GM23338 (cell line): Measurements from ENCODE around the gene EID2. TPM values are rescaled to one million over a fixed set of nuclear protein-coding genes. Genes with fewer than 3 reads are reported as not detected.

ENCODE experiments used
- ATAC-seq: fragments of 200-7000 bp; cut with Tn5 transposase; 3 replicates; pipeline ENCODE4 v1.9.1; 2020
- DNase-seq: peaks from one replicate; pipeline ENCODE4 v3.0.0-alpha.2; 2015; ENCODE audit warnings: low spot score
- H2AFZ ChIP-seq: fragments of 200-600 bp; sonication (generic); 2 replicates; pipeline ENCODE4 v1.8.0; 2016; ENCODE audit warnings: antibody characterized with exemption, mild to moderate bottlenecking, moderate library complexity
- H3F3A ChIP-seq: fragments of 200-600 bp; sonication (generic); replicated peaks from 2 replicates; pipeline ENCODE4 v1.8.0; 2017; ENCODE audit warnings: antibody characterized with exemption, mixed run types, low read depth
- H3K27ac ChIP-seq: fragments of 200-600 bp; sonication (generic); 2 replicates; pipeline ENCODE4 v1.6.1; 2016; ENCODE audit warnings: low read depth
- H3K27me3 ChIP-seq: fragments of 200-600 bp; sonication (generic); 2 replicates; pipeline ENCODE4 v1.8.0; 2016; ENCODE audit warnings: mild to moderate bottlenecking, mixed run types, moderate library complexity; ENCODE audit not compliant: insufficient read depth
- H3K36me3 ChIP-seq: fragments of 200-600 bp; sonication (generic); 2 replicates; pipeline ENCODE4 v1.8.0; 2016; ENCODE audit warnings: mild to moderate bottlenecking; ENCODE audit not compliant: insufficient read depth
- H3K4me1 ChIP-seq: fragments of 200-600 bp; sonication (generic); 2 replicates; pipeline ENCODE4 v1.8.0; 2016; ENCODE audit warnings: mild to moderate bottlenecking, moderate library complexity; ENCODE audit not compliant: insufficient read depth
- H3K4me2 ChIP-seq: fragments of 200-600 bp; sonication (generic); 2 replicates; pipeline ENCODE4 v1.7.1; 2017; ENCODE audit warnings: mixed run types
- H3K4me3 ChIP-seq: fragments of 200-600 bp; sonication (generic); 2 replicates; pipeline ENCODE4 v1.6.1; 2016; ENCODE audit warnings: mixed run types
- H3K79me2 ChIP-seq: fragments of 200-600 bp; sonication (generic); replicated peaks from 2 replicates; pipeline ENCODE4 v1.8.0; 2017; ENCODE audit warnings: mild to moderate bottlenecking; ENCODE audit not compliant: insufficient read depth
- H3K9me2 ChIP-seq: fragments of 200-600 bp; sonication (generic); 2 replicates; pipeline ENCODE4 v1.8.0; 2017; ENCODE audit not compliant: insufficient read depth
- H4K20me1 ChIP-seq: fragments of 200-600 bp; sonication (generic); replicated peaks from 2 replicates; pipeline ENCODE4 v1.8.0; 2017; ENCODE audit warnings: mild to moderate bottlenecking; ENCODE audit not compliant: insufficient read depth
- H3K27ac Mint-ChIP-seq: 2 replicates; pipeline ENCODE4 v1.8.0; 2020; ENCODE audit warnings: inconsistent platforms, mild to moderate bottlenecking, moderate library complexity, mixed read lengths
- H3K27me3 Mint-ChIP-seq: 3 replicates; pipeline ENCODE4 v1.8.0; 2022; ENCODE audit warnings: low read depth, mild to moderate bottlenecking, moderate library complexity, mixed read lengths, inconsistent platforms; ENCODE audit not compliant: insufficient read depth, poor library complexity
- H3K36me3 Mint-ChIP-seq: 3 replicates; pipeline ENCODE4 v1.8.0; 2021; ENCODE audit warnings: low read depth, mild to moderate bottlenecking, inconsistent platforms, moderate library complexity, mixed read lengths
- H3K4me1 Mint-ChIP-seq: 3 replicates; pipeline ENCODE4 v1.8.0; 2020; ENCODE audit warnings: mild to moderate bottlenecking, inconsistent platforms, mixed read lengths
- H3K4me3 Mint-ChIP-seq: 3 replicates; pipeline ENCODE4 v1.8.0; 2021; ENCODE audit warnings: moderate library complexity, mild to moderate bottlenecking, inconsistent platforms, mixed read lengths
- H3K9me3 Mint-ChIP-seq: 3 replicates; pipeline ENCODE4 v1.8.0; 2020; ENCODE audit warnings: moderate library complexity, mild to moderate bottlenecking, inconsistent platforms, mixed read lengths
- CREB1 ChIP-seq: fragments of 250-450 bp; sonication (Bioruptor Pico); IDR thresholded peaks from 2 replicates; pipeline ENCODE4 v1.5.0; 2020; ENCODE audit warnings: low read depth, mild to moderate bottlenecking, moderate library complexity
- CTCF ChIP-seq, 2 experiments: fragments of 200-600 bp in 1 of 2; sonication (generic) in 1 of 2; conservative IDR thresholded peaks; 2 replicates each; pipeline versions ENCODE4 v1.5.1 to v1.6.1; 2016 to 2017; ENCODE audit warnings: antibody characterized with exemption in 2 of 2, low read depth in 2 of 2, mild to moderate bottlenecking in 2 of 2, moderate library complexity in 1 of 2
- EZH2 ChIP-seq: fragments of 200-600 bp; sonication (generic); IDR thresholded peaks from one replicate; pipeline ENCODE4 v1.8.0; 2017; ENCODE audit warnings: antibody characterized with exemption, mild to moderate bottlenecking, low read depth; ENCODE audit not compliant: unreplicated experiment
- EZH2phosphoT487 ChIP-seq: fragments of 200-600 bp; sonication (generic); IDR thresholded peaks from one replicate; pipeline ENCODE4 v1.8.1; 2018; ENCODE audit warnings: antibody characterized with exemption; ENCODE audit not compliant: unreplicated experiment
- JUNB ChIP-seq: IDR thresholded peaks from one replicate; pipeline ENCODE4 v1.6.1; 2016; ENCODE audit warnings: antibody characterized with exemption; ENCODE audit not compliant: unreplicated experiment
- NANOG ChIP-seq: IDR thresholded peaks from 2 replicates; pipeline ENCODE4 v1.6.1; 2016; ENCODE audit warnings: antibody characterized with exemption, borderline replicate concordance
- POLR2AphosphoS5 ChIP-seq: IDR thresholded peaks from 2 replicates; pipeline ENCODE4 v1.6.1; 2016; ENCODE audit warnings: antibody characterized with exemption, low read depth
- REST ChIP-seq: IDR thresholded peaks from one replicate; pipeline ENCODE4 v1.6.1; 2018; ENCODE audit warnings: antibody characterized with exemption; ENCODE audit not compliant: unreplicated experiment
- STAT1 ChIP-seq: IDR thresholded peaks from one replicate; pipeline ENCODE4 v1.6.1; 2016; ENCODE audit warnings: antibody characterized with exemption; ENCODE audit not compliant: unreplicated experiment
- ZNF114 ChIP-seq: fragments of 250-450 bp; sonication (Bioruptor Pico); IDR thresholded peaks from 2 replicates; pipeline ENCODE4 v1.5.0; 2020; ENCODE audit warnings: mild to moderate bottlenecking, moderate library complexity
- ZNF331 ChIP-seq: fragments of 250-450 bp; sonication (Bioruptor Pico); IDR thresholded peaks from 2 replicates; pipeline ENCODE4 v1.5.0; 2020; ENCODE audit warnings: low read depth, mild to moderate bottlenecking, moderate library complexity
- polyA plus RNA-seq: library from polyadenylated mRNA; unstranded; fragments of >200 nt; fragmentation: Nextera tagmentation; extraction: Ambion mirVana; gene quantifications from 2 replicates; pipeline ENCODE4 v1.2.1, GENCODE V29; 2016
- total RNA-seq: library from RNA; depleted of rRNA; stranded (reverse); fragments of >200 nt; shearing (Covaris generic); gene quantifications from 2 replicates; pipeline ENCODE4 v1.2.3, GENCODE V29; 2014
- TF ChIP-seq, protein P1 (sequence below): fragments of 250-450 bp; sonication (Bioruptor Pico); IDR thresholded peaks from 2 replicates; pipeline ENCODE4 v1.5.0; 2020; ENCODE audit warnings: mild to moderate bottlenecking, moderate library complexity
- TF ChIP-seq, protein P2 (sequence below): IDR thresholded peaks from 2 replicates; pipeline ENCODE4 v1.6.1; 2016; ENCODE audit warnings: antibody characterized with exemption

Gene EID2
- total and polyA plus RNA-seq, 2 experiments from 2014 or later, result 24.4 to 25.2 TPM

- TF ChIP-seq STAT1 (no peak), CREB1 (no peak), POLR2AphosphoS5 (no peak), ZNF331 (CRISPR knock-in tag) (no peak), ZNF114 (CRISPR knock-in tag) (no peak), JUNB (no peak), EZH2 (no peak), EZH2phosphoT487 (no peak), REST (no peak), NANOG (no peak), CTCF (conservative IDR thresholded peaks at IDR 0.05; ENCODE audit: low read depth in 2 of 2) (no peak)
- TF ChIP-seq, protein P1, sequence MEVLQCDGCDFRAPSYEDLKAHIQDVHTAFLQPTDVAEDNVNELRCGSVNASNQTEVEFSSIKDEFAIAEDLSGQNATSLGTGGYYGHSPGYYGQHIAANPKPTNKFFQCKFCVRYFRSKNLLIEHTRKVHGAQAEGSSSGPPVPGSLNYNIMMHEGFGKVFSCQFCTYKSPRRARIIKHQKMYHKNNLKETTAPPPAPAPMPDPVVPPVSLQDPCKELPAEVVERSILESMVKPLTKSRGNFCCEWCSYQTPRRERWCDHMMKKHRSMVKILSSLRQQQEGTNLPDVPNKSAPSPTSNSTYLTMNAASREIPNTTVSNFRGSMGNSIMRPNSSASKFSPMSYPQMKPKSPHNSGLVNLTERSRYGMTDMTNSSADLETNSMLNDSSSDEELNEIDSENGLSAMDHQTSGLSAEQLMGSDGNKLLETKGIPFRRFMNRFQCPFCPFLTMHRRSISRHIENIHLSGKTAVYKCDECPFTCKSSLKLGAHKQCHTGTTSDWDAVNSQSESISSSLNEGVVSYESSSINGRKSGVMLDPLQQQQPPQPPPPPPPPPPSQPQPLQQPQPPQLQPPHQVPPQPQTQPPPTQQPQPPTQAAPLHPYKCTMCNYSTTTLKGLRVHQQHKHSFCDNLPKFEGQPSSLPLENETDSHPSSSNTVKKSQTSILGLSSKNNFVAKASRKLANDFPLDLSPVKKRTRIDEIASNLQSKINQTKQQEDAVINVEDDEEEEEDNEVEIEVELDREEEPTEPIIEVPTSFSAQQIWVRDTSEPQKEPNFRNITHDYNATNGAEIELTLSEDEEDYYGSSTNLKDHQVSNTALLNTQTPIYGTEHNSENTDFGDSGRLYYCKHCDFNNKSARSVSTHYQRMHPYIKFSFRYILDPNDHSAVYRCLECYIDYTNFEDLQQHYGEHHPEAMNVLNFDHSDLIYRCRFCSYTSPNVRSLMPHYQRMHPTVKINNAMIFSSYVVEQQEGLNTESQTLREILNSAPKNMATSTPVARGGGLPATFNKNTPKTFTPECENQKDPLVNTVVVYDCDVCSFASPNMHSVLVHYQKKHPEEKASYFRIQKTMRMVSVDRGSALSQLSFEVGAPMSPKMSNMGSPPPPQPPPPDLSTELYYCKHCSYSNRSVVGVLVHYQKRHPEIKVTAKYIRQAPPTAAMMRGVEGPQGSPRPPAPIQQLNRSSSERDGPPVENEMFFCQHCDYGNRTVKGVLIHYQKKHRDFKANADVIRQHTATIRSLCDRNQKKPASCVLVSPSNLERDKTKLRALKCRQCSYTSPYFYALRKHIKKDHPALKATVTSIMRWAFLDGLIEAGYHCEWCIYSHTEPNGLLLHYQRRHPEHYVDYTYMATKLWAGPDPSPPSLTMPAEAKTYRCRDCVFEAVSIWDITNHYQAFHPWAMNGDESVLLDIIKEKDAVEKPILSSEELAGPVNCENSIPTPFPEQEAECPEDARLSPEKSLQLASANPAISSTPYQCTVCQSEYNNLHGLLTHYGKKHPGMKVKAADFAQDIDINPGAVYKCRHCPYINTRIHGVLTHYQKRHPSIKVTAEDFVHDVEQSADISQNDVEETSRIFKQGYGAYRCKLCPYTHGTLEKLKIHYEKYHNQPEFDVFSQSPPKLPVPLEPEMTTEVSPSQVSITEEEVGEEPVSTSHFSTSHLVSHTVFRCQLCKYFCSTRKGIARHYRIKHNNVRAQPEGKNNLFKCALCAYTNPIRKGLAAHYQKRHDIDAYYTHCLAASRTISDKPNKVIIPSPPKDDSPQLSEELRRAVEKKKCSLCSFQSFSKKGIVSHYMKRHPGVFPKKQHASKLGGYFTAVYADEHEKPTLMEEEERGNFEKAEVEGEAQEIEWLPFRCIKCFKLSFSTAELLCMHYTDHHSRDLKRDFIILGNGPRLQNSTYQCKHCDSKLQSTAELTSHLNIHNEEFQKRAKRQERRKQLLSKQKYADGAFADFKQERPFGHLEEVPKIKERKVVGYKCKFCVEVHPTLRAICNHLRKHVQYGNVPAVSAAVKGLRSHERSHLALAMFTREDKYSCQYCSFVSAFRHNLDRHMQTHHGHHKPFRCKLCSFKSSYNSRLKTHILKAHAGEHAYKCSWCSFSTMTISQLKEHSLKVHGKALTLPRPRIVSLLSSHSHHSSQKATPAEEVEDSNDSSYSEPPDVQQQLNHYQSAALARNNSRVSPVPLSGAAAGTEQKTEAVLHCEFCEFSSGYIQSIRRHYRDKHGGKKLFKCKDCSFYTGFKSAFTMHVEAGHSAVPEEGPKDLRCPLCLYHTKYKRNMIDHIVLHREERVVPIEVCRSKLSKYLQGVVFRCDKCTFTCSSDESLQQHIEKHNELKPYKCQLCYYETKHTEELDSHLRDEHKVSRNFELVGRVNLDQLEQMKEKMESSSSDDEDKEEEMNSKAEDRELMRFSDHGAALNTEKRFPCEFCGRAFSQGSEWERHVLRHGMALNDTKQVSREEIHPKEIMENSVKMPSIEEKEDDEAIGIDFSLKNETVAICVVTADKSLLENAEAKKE (CRISPR knock-in tag), result no peak
- TF ChIP-seq, protein P2, sequence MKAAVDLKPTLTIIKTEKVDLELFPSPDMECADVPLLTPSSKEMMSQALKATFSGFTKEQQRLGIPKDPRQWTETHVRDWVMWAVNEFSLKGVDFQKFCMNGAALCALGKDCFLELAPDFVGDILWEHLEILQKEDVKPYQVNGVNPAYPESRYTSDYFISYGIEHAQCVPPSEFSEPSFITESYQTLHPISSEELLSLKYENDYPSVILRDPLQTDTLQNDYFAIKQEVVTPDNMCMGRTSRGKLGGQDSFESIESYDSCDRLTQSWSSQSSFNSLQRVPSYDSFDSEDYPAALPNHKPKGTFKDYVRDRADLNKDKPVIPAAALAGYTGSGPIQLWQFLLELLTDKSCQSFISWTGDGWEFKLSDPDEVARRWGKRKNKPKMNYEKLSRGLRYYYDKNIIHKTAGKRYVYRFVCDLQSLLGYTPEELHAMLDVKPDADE, result no peak
- H3K27me3 Mint-ChIP-seq, result peaks cover 65% of the 10 kb centered on the region
- no peak overlapping the region for H3K27ac Mint-ChIP-seq
- Histone ChIP-seq H3K79me2 (no peaks in the 10 kb centered on the region), H3K27me3 (peaks cover 71% of the 10 kb centered on the region), H3K4me1 (peaks cover 4% of the 10 kb centered on the region), H3K9me2 (no peaks in the 10 kb centered on the region), H3F3A (peaks cover 20% of the 10 kb centered on the region; the same call in 1 of the 2 replicates), H2AFZ (no peak overlapping the region), H3K27ac (no peak overlapping the region), H3K36me3 (no peaks in the 10 kb centered on the region), H4K20me1 (no peaks in the 10 kb centered on the region), H3K4me2 (no peak overlapping the region), H3K4me3 (peak overlapping the region; percentile 79; the same call in 1 of the 2 replicates)
- H3K4me1 Mint-ChIP-seq, result peaks cover 6% of the 10 kb centered on the region
- H3K36me3 Mint-ChIP-seq, result peaks cover 7% of the 10 kb centered on the region; the same call in 2 of the 3 replicates
- ATAC-seq (no peak), DNase-seq (no peak)
- peak overlapping the region; percentile 64; the same call in 1 of the 3 replicates for H3K4me3 Mint-ChIP-seq
- peaks cover 13% of the 10 kb centered on the region for H3K9me3 Mint-ChIP-seq
These were observed 31.3 kb downstream of the EID2 start for GRCh38 chr19:39508629-39509028.
